Mucosa of rectum (tissue), 2 donors: ENCODE results near the gene C1D.
"Not testable (repeated sequence)": the region's sequence is repeated elsewhere in the genome, so short reads cannot be mapped to it uniquely, and the experiment has no call there.

Experiments used
- H3K27ac ChIP-seq, 2 donors: one replicate each; pipeline ENCODE4 v1.7.0; 2013; ENCODE audit warnings: inconsistent platforms in 2 of 2, low read depth in 2 of 2, low read length in 2 of 2
- H3K27me3 ChIP-seq, 2 donors: one replicate each; pipeline ENCODE4 v1.7.0; 2013; ENCODE audit warnings: low read length in 2 of 2; ENCODE audit not compliant: control insufficient read depth in 2 of 2, insufficient read depth in 2 of 2
- H3K36me3 ChIP-seq, 2 donors: one replicate each; pipeline ENCODE4 v1.7.0; 2013; ENCODE audit warnings: low read length in 2 of 2; ENCODE audit not compliant: control insufficient read depth in 2 of 2, insufficient read depth in 2 of 2
- H3K4me1 ChIP-seq, 2 donors: one replicate each; pipeline ENCODE4 v1.7.0; 2013; ENCODE audit warnings: low read length in 2 of 2, mild to moderate bottlenecking in 1 of 2; ENCODE audit not compliant: control insufficient read depth in 2 of 2, insufficient read depth in 2 of 2
- H3K4me3 ChIP-seq, 2 donors: one replicate each; pipeline ENCODE4 v1.7.0; 2013; ENCODE audit warnings: low read length in 2 of 2
- H3K9ac ChIP-seq, 2 donors: one replicate each; pipeline ENCODE4 v1.7.0; 2013; ENCODE audit warnings: low read length in 2 of 2, low read depth in 1 of 2, mild to moderate bottlenecking in 1 of 2
- H3K9me3 ChIP-seq, 2 donors: one replicate each; pipeline ENCODE4 v1.7.0; 2013; ENCODE audit warnings: low read length in 2 of 2; ENCODE audit not compliant: control insufficient read depth in 2 of 2
- donor health status: healthy.
- donor health status: Normal muscosa, but diverticular disease.

The C1D gene

DNA sequence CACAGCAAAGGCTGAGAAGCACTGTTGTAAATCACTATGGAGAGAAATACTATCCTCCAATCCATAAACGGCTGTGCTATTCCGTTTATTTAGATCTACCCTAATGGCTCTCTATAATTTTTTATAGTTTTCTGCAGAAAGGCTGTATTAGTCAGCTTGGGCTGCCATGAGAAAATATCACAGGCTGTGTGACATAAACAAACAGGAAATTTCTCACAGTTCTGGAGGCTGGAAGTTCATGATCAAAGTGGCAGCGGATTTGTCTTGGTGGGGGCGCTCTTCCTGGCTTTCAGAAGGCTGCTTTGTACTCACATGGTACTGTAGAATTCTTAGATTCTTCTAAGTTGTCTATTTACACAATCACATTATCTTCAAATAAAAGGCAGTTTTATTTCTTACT, 44.1 kb downstream of the C1D start:
- no peaks in the 10 kb centered on the region for H3K27me3 ChIP-seq
- H3K4me1 ChIP-seq: no peaks in the 10 kb centered on the region
- H3K9me3 ChIP-seq: no peaks in the 10 kb centered on the region
- no peak overlapping the region for H3K9ac ChIP-seq
- H3K27ac ChIP-seq: no peak overlapping the region
- H3K36me3 ChIP-seq: no peaks in the 10 kb centered on the region
- no peak overlapping the region for H3K4me3 ChIP-seq

DNA sequence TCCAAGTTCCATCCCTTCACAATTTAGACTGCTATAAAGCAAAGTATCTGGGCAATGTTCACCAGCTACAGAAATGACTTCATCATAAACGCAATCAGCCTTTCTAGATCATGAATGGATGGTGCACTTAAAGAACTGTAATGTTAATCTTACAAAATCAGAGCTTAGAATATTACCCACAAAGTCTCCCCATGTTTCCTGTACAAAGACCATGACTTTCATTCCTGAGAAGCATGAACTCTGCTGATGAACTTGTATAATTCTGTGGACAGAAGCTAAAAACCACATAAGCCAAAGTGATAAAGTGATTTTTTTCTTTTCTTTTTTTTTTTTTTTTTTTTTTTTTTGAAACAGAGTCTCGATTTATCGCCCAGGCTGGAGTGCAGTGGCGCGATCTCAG, 53.3 kb downstream of the C1D start:
- H3K9me3 ChIP-seq: no peaks in the 10 kb centered on the region
- no peaks in the 10 kb centered on the region for H3K4me1 ChIP-seq
- H3K27ac ChIP-seq: no peak overlapping the region
- H3K4me3 ChIP-seq: no peak overlapping the region
- H3K27me3 ChIP-seq: no peaks in the 10 kb centered on the region
- no peak overlapping the region for H3K9ac ChIP-seq
- no peaks in the 10 kb centered on the region for H3K36me3 ChIP-seq

DNA sequence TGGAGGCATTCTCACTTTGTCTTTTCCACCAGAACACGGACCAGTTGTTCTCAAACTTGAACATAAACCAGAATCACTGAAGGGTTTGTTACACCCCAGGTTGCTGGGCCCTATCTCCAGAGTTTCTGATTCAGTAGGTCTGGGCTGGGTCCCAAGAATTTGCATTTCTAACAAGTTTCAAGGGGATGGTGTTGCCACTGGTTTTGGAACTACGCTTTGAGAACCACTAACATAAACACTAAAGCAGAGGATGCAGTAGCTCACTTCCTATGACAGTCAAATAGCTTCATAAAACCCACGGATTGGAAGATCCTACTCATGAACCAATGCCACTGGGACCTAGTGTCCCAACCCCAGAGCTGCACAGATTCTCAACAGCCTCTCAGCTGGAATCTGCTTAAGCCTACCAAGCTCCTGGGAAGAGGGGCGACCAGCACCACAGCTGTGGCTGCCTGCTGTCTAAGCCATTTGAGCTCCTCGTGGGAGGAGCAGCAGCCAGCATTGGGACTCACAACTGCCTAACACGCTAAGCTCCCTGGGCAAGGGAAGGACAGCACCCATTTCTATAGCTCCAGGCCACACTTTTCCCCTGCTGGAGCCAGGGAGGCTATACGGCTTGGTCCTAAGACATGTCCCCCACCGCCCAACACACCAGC, 62.5 kb downstream of the C1D start:
- Histone ChIP-seq H3K36me3 (no peaks in the 10 kb centered on the region), H3K27ac (no peak overlapping the region), H3K27me3 (no peaks in the 10 kb centered on the region), H3K4me3 (no peak overlapping the region), H3K4me1 (no peaks in the 10 kb centered on the region), H3K9ac (no peak overlapping the region), H3K9me3 (no peaks in the 10 kb centered on the region)

DNA sequence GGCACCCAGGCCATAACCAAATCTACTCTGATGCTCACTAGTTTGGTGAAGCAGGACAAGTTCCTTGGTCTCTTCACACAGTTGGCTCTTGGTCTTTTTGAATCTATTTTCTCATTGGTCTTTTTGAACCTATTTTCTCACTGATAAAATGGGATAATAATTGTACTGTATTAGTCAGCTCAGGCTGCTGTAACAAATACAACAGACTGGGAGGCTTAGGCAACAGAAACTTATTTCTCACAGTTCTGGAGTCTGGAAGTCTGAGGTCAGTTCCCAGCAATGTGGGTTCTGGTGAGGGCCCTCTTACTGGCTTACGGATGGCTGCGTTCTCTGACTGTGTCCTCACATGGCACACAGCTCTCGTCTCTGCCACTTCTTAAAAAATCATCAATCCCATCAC, 63.5 kb downstream of the C1D start:
- Histone ChIP-seq H3K4me1 (no peaks in the 10 kb centered on the region), H3K9ac (no peak overlapping the region), H3K27me3 (no peaks in the 10 kb centered on the region), H3K4me3 (no peak overlapping the region), H3K36me3 (no peaks in the 10 kb centered on the region), H3K9me3 (no peaks in the 10 kb centered on the region), H3K27ac (no peak overlapping the region)

DNA sequence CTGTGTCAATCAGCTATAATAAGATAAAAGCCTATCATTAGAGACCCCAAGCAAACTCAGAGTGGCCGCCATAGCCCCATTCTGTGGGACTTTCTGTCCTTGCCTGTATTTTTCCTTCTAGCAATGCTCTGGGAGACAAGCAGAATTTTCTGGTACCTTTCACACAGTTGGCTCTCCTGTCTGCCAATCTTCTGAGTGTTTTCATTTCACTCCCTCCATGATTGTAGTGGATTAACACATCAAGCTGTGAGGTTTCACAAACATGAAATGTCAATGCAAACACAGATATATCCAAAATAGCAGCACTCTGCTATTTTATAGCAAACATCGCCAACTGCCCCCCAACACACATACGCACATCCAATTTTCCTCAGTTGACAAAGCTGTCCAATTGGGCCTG, 64.9 kb downstream of the C1D start:
- Histone ChIP-seq H3K36me3 (no peaks in the 10 kb centered on the region), H3K4me1 (no peaks in the 10 kb centered on the region), H3K4me3 (no peak overlapping the region), H3K27ac (no peak overlapping the region), H3K27me3 (no peaks in the 10 kb centered on the region), H3K9ac (no peak overlapping the region), H3K9me3 (no peaks in the 10 kb centered on the region)

DNA sequence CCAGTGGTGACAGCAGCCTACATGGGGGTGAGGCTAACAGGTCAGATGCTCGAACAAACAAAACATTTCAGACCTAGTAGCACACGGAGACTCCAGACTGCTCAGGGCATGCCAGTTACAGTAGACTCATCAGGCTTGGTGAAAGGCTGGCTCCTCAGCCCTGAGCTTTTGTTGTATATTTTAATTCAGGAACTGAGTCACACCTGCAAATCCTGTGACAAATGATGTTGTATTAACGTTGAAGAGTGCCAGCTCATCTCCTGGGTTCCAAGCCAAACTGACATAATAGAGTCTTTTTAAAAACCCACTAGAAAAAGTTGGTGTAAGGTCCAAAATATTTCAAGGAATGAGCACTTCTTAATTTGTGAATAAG, 65.3 kb downstream of the C1D start:
- Histone ChIP-seq H3K27ac (no peak overlapping the region), H3K9me3 (no peaks in the 10 kb centered on the region), H3K4me1 (no peaks in the 10 kb centered on the region), H3K9ac (no peak overlapping the region), H3K4me3 (no peak overlapping the region), H3K36me3 (no peaks in the 10 kb centered on the region), H3K27me3 (no peaks in the 10 kb centered on the region)

DNA sequence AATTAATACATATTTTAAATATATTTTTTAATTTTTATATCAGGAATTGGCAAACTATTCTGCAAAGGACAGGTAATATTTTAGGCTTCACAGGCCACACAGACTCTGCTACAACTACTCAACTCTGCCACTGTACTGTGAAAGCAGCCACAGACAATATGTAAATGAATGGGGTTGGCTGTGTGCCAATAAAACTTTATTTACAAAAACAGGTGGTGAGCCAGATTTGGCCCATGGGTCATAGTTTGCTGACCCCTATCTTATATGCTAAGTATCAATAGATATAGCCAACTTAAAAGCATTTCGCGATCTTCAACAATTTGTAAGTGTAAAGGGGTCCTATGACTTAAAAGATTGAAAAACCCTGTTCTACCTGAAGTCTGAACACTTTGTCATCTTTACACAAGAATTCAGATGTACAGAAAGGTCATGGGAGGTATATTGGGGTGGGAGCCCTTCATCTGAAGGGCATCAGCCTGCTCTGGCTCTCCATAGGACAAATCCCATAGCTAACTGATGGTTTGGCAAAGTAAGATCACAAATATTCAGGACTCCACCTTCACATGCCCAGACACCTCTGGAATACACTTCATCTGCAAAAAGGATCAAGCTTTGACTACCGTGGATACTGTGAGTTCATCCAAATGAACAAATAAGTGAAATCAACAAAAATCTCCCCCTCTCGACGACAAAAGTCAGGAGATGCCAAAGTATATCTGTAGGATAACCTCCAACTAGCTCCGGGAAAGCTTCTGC, 65.9 kb downstream of the C1D start:
- Histone ChIP-seq H3K27ac (no peak overlapping the region), H3K9ac (no peak overlapping the region), H3K27me3 (no peaks in the 10 kb centered on the region), H3K36me3 (no peaks in the 10 kb centered on the region), H3K4me3 (no peak overlapping the region), H3K9me3 (no peaks in the 10 kb centered on the region), H3K4me1 (no peaks in the 10 kb centered on the region)

DNA sequence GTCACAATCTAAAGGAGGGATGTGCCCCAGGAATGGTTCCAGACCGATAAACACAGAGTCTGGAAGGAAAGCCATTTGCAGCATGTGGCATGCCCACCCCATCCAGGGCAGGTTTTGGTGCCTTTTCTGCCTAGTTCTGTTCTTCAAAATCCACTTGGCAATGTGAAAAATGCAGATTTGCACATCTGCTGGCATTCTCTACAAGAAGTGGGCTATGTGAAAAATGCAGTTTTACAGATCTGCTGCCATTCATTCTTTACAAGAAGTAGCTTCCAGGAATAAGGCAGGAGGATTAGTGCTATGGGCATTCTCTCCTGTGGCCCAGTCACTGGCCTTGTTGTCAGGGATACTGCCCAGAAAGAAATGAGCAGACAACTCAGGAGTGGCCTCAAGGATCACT, 68.1 kb downstream of the C1D start:
- Histone ChIP-seq H3K4me1 (no peaks in the 10 kb centered on the region), H3K27me3 (no peaks in the 10 kb centered on the region), H3K36me3 (no peaks in the 10 kb centered on the region), H3K9ac (no peak overlapping the region), H3K27ac (no peak overlapping the region), H3K4me3 (no peak overlapping the region), H3K9me3 (no peaks in the 10 kb centered on the region)

DNA sequence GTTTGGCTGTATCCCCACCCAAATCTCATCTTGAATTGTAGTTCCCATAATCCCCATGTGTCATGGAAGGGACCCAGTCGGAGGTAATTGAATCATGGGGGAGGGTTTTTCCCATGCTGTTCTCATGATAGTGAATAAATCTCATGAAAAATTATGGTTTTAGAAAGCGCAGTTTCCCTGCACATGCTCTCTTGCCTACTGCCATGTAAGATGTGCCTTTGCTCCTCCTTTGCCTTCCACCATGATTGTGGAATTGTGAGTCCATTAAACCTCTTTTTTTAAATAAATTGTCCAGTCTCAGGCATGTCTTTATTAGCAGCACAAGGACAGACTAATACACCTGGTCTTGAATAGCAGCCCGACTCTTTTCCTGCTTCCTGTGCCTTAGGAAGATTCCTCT, 68.7 kb downstream of the C1D start:
- H3K36me3 ChIP-seq, H3K27ac ChIP-seq, H3K9me3 ChIP-seq, H3K9ac ChIP-seq, H3K4me3 ChIP-seq, H3K4me1 ChIP-seq, H3K27me3 ChIP-seq: not testable (repeated sequence)

DNA sequence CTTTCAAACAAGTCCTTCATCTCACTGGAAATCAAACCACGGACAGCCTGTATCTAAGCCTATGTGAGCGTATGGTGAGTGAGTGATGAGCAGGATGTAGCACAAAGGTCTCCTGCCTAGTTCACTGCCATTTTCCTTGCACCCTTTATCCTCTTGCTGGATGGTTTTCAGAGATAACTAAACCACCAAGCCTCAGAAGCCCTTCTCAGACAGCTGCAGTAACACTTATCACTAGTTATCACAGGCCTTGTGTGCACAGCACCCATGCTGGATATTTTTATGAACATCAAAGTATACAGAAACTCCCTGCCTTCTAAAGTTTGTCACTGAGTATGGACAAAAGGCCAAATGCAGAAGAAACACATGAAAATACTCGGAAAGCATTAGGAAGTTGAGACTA, 69.5 kb downstream of the C1D start:
- Histone ChIP-seq H3K4me1 (no peaks in the 10 kb centered on the region), H3K27me3 (no peaks in the 10 kb centered on the region), H3K27ac (no peak overlapping the region), H3K36me3 (no peaks in the 10 kb centered on the region), H3K4me3 (no peak overlapping the region), H3K9ac (no peak overlapping the region), H3K9me3 (no peaks in the 10 kb centered on the region)
